HL-60 (cell line): ENCODE data around the gene MBTPS2.

Source experiments
- DNase-seq, 2 experiments: peaks; one replicate each; pipeline ENCODE4 v3.0.0-alpha.2; 2010 to 2020; ENCODE audit warnings: low read depth in 1 of 2, low spot score in 1 of 2
- H3K27ac ChIP-seq: fragments of 250-450 bp; sonication (Bioruptor Pico); replicated peaks from 2 replicates; pipeline ENCODE4 v1.5.1; 2020; ENCODE audit warnings: mild to moderate bottlenecking, moderate library complexity
- H3K27me3 ChIP-seq: fragments of 250-450 bp; sonication (Bioruptor Pico); 2 replicates; pipeline ENCODE4 v1.5.1; 2021; ENCODE audit warnings: mild to moderate bottlenecking, moderate library complexity; ENCODE audit not compliant: insufficient read depth, poor library complexity, severe bottlenecking
- H3K4me3 ChIP-seq: replicated peaks from 2 replicates; pipeline ENCODE4 v1.5.1; 2011; ENCODE audit warnings: mild to moderate bottlenecking, control low read depth, low read length; ENCODE audit not compliant: insufficient read depth
- GABPA ChIP-seq: IDR thresholded peaks from 2 replicates; pipeline ENCODE4 v1.6.1; 2012; ENCODE audit warnings: low read depth
- POLR2AphosphoS5 ChIP-seq: IDR thresholded peaks from 2 replicates; pipeline ENCODE4 v1.6.1; 2012; ENCODE audit warnings: low read depth
- SPI1 ChIP-seq: IDR thresholded peaks from 2 replicates; pipeline ENCODE4 v1.6.1; 2012; ENCODE audit warnings: low read depth, mild to moderate bottlenecking, borderline replicate concordance
- long read RNA-seq: library from polyadenylated mRNA; unstranded; transcript quantifications from one replicate; pipeline ENCODE4 v2.0.0, GENCODE V29; 2020
- TF ChIP-seq, protein P1 (sequence below): IDR thresholded peaks from one replicate; pipeline ENCODE4 v1.5.1; 2011; ENCODE audit warnings: low read length, control low read depth, inconsistent platforms; ENCODE audit not compliant: insufficient read depth
- TF ChIP-seq, protein P2 (sequence below): IDR thresholded peaks from 2 replicates; pipeline ENCODE4 v1.6.1; 2012; ENCODE audit warnings: low read depth; ENCODE audit not compliant: insufficient replicate concordance

The MBTPS2 gene
- long read RNA-seq, full-length matches to known transcripts: 141 of 192 reads
- long read RNA-seq, partial matches to known transcripts: 27 of 192 reads
- long read RNA-seq, other reads (novel, unspliced or antisense): 24 of 192 reads

DNA sequence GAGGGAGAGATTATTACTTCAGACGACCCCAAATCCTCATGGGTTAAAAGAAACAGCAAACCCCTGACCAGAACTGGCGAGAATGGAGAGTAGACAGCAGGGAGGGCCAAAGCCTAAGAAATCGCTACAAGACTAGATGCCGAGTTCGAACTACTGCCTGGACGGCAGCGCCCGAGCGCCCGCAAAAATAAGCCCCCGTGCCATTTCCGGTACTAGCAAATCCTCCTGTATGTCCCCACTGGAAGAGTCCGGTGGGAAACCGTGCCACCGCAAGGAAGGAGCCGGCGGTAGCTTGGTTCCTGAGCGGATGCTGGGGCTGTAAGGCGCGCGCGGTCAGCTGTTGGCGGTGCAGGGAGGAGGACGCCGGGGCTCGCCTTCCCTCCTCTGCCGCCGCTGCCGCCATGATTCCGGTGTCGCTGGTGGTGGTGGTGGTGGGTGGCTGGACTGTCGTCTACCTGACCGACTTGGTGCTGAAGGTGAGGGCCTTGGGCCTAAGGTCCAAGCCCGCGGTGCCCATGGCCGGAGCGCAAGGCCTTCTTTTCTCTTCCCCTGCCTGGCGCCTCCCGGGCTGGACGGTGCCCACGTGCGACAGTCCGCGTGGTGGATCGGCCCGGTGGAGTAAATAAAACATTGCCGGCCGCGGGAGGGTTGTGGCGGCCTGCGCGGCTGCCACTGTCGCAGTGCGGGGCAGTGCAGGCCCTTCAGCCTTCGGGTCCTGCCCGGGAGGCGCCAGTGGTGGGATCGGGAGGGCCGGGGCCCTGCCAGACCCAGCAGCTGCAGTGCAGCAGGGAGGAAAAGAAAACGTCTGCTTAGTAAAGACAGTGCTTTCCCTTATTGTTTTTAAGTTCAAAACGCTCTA lies at the start of gene MBTPS2:
Gene MBTPS2, plus strand, starts transcription at position 284 of the 859 bp plus-strand sequence. Its CDS starts 118 bp downstream, at position 402.
- DNase-seq: peak; percentile 55 to 86
- Histone ChIP-seq H3K27ac (peak within 1 kb of the TSS; percentile 88), H3K4me3 (peak within 1 kb of the TSS; percentile 65), H3K27me3 (no peaks in the 10 kb centered on the region)
- TF ChIP-seq POLR2AphosphoS5 (peak; percentile 74; the same call in 1 of the 2 replicates), GABPA (peak; percentile 98), SPI1 (no peak)
- TF ChIP-seq, protein P1, sequence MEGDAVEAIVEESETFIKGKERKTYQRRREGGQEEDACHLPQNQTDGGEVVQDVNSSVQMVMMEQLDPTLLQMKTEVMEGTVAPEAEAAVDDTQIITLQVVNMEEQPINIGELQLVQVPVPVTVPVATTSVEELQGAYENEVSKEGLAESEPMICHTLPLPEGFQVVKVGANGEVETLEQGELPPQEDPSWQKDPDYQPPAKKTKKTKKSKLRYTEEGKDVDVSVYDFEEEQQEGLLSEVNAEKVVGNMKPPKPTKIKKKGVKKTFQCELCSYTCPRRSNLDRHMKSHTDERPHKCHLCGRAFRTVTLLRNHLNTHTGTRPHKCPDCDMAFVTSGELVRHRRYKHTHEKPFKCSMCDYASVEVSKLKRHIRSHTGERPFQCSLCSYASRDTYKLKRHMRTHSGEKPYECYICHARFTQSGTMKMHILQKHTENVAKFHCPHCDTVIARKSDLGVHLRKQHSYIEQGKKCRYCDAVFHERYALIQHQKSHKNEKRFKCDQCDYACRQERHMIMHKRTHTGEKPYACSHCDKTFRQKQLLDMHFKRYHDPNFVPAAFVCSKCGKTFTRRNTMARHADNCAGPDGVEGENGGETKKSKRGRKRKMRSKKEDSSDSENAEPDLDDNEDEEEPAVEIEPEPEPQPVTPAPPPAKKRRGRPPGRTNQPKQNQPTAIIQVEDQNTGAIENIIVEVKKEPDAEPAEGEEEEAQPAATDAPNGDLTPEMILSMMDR: no peak
- TF ChIP-seq, protein P2, sequence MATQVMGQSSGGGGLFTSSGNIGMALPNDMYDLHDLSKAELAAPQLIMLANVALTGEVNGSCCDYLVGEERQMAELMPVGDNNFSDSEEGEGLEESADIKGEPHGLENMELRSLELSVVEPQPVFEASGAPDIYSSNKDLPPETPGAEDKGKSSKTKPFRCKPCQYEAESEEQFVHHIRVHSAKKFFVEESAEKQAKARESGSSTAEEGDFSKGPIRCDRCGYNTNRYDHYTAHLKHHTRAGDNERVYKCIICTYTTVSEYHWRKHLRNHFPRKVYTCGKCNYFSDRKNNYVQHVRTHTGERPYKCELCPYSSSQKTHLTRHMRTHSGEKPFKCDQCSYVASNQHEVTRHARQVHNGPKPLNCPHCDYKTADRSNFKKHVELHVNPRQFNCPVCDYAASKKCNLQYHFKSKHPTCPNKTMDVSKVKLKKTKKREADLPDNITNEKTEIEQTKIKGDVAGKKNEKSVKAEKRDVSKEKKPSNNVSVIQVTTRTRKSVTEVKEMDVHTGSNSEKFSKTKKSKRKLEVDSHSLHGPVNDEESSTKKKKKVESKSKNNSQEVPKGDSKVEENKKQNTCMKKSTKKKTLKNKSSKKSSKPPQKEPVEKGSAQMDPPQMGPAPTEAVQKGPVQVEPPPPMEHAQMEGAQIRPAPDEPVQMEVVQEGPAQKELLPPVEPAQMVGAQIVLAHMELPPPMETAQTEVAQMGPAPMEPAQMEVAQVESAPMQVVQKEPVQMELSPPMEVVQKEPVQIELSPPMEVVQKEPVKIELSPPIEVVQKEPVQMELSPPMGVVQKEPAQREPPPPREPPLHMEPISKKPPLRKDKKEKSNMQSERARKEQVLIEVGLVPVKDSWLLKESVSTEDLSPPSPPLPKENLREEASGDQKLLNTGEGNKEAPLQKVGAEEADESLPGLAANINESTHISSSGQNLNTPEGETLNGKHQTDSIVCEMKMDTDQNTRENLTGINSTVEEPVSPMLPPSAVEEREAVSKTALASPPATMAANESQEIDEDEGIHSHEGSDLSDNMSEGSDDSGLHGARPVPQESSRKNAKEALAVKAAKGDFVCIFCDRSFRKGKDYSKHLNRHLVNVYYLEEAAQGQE: peak; percentile 69

DNA sequence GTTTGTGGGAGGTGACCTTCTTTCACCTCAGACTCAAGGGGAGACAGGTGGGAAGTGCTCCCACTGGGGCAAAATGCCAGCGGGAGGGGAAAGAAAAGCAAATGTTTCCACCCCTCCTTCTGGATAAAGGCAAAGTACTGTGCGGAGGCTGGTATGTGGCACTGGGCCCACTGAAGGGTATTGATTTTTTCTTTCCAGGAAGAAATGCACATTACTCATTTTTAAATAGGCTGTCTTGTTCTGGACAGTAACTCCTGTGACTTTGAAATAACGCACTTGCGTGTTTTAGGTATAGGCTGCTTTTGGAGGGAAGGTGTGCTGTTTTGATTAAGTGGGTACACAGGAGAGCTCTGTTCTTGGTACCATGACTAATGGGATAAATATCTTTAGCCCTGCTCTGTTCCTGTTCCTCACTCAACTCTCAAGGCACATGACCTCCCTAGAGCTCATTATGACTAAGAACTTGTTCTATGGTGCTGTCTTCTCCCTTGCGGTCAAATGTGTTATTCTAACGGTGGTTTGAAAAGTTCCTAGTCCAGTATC lies 40.7 kb upstream of the MBTPS2 start:
- TF ChIP-seq SPI1 (no peak), POLR2AphosphoS5 (no peak), GABPA (no peak)
- TF ChIP-seq, protein P2: no peak
- TF ChIP-seq, protein P1: no peak
- Histone ChIP-seq H3K27ac (no peak overlapping the region), H3K4me3 (no peak overlapping the region), H3K27me3 (no peaks in the 10 kb centered on the region)
- no peak for DNase-seq

- Histone ChIP-seq H3K4me3 (no peak overlapping the region), H3K27ac (no peak overlapping the region), H3K27me3 (no peaks in the 10 kb centered on the region)
- DNase-seq: no peak
- TF ChIP-seq GABPA: no peak
- TF ChIP-seq, protein P1: no peak
- TF ChIP-seq, protein P2: no peak
- no peak for TF ChIP-seq SPI1
- no peak for TF ChIP-seq POLR2AphosphoS5
Measured at GRCh38 chrX:21799767-21800166, 39.6 kb upstream of the MBTPS2 start.
